GM12801 (cell line): Measurements from ENCODE around the gene CD247.

Experiments
- TF ChIP-seq, protein P1 (sequence below): IDR thresholded peaks from one replicate; pipeline ENCODE4 v1.5.1; 2011; ENCODE audit warnings: control low read depth; ENCODE audit not compliant: insufficient read length; ENCODE audit errors: extremely low read depth

The CD247 gene

DNA sequence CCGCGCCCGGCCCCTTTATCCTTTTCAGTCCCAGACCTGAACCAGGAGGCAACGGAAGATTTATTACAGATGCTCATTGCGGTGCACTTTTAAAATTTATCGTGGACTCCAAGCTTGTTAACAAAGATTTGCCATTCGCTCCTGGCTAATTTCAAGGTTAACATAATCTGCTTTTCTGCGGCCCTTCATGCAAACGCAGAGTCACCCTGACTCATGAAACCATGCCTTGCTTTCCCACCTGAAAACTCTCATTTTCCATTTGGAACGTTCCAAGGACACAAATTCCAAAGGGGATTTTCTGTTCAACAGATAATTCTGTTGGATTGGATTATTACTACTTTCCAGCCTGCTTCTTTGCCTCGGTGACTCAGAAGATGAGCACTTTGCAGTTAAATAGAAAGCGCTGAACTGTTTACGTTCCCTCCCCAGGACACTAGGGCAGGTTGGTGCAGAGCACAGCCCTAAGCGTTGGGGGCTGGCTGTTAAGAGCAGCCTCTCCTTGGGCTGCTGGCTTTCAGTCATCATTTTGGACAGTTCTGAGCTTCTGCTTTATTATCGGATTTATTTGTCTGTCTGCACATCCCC, 51.1 kb downstream of the CD247 start:
- TF ChIP-seq, protein P1, sequence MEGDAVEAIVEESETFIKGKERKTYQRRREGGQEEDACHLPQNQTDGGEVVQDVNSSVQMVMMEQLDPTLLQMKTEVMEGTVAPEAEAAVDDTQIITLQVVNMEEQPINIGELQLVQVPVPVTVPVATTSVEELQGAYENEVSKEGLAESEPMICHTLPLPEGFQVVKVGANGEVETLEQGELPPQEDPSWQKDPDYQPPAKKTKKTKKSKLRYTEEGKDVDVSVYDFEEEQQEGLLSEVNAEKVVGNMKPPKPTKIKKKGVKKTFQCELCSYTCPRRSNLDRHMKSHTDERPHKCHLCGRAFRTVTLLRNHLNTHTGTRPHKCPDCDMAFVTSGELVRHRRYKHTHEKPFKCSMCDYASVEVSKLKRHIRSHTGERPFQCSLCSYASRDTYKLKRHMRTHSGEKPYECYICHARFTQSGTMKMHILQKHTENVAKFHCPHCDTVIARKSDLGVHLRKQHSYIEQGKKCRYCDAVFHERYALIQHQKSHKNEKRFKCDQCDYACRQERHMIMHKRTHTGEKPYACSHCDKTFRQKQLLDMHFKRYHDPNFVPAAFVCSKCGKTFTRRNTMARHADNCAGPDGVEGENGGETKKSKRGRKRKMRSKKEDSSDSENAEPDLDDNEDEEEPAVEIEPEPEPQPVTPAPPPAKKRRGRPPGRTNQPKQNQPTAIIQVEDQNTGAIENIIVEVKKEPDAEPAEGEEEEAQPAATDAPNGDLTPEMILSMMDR: no peak

DNA sequence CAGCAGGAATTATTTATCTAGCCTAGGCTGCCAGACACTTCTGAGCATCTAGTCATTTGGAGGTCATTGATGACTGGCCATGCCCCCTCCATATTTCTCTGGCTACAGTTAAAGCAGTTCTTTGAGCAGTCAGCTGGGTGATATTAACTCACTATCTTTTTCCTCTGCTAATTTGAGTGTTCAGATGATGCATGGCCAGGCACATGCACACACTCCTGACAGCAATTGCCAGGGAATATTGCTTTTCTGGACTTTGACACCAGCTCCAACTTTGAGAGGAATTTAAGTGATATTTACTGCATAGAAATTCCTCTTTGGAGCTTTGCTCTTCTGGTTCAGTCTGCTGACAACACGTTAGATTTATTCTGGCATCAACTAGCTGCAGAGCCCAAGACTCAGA, 52.6 kb downstream of the CD247 start:
- TF ChIP-seq, protein P1: no peak

DNA sequence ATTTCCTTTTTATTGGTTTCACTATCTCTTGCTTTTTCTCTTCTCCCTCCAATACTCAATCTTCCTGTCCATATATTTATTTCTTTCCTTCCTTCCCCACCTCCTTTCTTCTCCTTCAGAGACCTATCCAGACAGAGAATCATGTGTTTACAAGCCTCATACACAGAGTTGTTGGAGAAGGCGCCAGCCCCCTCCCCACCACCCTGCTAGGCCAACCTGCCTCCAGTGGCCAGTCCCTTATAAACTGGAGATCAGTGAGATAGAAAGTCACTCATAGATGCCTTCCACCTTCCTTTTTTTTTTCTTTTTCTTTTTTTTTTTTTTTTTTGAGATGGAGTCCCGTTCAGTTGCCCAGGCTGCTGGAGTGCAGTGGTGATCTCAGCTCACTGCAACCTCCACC, 53.3 kb downstream of the CD247 start:
- TF ChIP-seq, protein P1: no peak

DNA sequence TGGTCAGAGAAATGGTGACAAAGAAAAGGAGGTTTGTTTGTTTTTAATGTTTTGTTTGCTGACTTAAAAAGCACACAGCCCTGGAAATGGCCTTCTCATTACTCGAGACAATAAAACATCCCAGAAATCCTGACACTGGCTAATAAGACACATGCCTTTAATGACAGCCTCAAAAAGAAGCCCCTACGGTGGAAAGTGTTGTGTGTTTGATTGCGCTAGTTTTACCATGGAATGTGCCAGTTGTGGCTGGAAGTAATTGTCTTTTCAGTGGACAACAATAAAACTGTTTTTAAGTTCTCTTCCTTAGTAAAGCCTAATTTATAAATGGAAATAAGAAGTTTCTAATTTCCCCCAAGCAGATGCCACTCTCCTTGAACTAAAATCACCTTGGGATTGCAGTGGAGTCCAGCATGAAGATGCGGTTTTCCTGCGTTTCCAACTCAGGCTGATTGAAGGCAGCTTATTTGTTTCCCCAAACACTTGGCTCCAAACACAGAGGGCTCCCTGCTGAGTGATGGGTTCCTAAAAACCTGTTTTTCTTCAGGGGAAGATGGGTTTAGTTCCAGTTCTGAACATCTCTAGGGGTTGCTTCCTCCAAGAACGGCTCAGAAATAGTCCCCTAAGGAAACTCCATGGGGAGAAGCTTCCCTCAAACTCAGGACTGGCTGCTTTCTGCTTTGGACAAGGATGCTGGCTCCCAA, 54.3 kb downstream of the CD247 start:
- TF ChIP-seq, protein P1: no peak

DNA sequence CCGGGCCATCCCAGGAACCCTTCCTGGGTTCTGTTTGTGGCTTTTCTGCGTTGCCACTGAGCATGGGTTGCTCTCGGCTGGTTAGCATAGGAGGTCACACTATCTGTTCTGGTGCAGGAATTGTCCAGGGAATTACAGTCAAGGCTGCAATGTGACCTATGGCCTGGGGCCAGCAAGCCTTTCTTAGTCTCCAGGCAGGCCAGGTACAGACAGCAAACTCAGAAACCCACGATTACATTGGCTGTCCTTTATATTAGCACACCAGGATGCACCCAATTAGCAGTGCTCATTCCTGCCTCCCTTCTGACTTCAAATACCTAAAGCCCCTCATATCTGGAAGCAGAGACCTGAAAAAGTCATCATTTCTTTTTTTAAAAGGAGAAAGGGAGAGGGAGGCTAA, 55.2 kb downstream of the CD247 start:
- TF ChIP-seq, protein P1: no peak

DNA sequence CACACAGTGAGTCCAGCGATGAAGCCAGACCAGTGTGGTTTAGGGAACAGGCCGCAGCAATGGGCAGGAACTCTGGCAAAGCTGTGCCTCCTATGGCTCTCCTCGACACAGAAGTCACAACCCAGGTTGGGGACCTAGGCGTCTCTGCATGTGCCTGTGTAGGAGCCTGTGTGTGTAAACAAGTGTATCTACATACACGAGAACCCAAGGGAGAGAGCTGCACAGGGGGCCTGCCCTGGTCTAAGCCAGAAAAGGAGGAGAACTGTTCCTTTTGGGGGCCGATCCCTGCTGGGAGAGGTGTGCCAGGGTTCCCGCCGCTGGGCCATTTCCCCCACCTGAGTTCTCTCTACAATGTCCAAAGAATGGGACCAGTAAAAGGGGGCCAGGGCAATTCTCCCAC, 56.0 kb downstream of the CD247 start:
- TF ChIP-seq, protein P1: no peak

DNA sequence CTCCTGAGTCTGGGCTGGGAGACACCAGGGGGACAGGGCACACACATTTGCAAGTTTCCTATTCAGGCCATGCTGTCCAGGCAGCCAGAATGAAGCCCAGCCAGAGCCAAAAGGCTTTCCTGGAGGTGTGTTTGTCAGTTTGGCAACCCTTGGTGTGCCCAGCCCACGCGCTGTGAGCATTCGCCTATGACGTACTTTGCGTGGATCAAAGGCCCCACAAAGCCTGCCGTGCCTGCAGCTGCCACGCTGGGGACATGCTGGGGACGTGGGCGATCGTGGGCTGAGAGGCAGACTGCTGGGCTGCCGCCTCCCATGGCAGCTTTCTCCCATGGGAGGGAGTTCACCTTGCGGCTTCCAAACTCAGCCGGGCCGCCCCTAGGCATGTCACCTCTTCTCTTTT, 57.5 kb downstream of the CD247 start:
- TF ChIP-seq, protein P1: no peak
